Fibroblast of lung (primary cell): ENCODE data around the gene MPHOSPH6.

Experiments
- EZH2 ChIP-seq: IDR thresholded peaks from 2 replicates; pipeline ENCODE4 v1.5.1; 2012; ENCODE audit warnings: low read length, control low read depth, mild to moderate bottlenecking; ENCODE audit errors: missing control alignments
- TF ChIP-seq, protein P1 (sequence below), 2 donors: IDR thresholded peaks in 1 of 2; conservative IDR thresholded peaks in 1 of 2; 1 replicate in 1 of 2; 2 replicates in 1 of 2; pipeline ENCODE4 v1.5.1; 2011 to 2012; ENCODE audit warnings: low read length in 2 of 2, control low read depth in 1 of 2, inconsistent platforms in 1 of 2, low read depth in 1 of 2, mild to moderate bottlenecking in 1 of 2

DNA sequence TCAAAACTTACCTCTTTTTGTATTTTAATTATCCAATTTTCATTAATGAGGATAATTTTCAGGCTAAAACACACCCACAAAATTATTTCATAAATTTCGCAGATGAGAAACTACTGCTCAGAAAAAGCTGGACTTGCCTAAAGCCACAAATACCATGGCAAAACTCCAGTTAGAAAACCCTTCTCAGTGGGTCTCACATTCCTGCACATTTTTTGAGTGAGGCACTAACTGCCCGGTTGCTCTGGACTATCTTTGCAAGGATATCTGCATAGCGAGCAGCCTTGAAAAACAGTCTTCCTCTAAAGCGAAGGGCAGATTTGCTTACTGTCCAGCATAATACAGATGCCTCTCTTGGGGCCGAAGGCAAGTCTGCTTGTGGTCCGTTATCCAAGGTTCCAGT is 9.8 kb downstream of the MPHOSPH6 start:
- TF ChIP-seq, protein P1, sequence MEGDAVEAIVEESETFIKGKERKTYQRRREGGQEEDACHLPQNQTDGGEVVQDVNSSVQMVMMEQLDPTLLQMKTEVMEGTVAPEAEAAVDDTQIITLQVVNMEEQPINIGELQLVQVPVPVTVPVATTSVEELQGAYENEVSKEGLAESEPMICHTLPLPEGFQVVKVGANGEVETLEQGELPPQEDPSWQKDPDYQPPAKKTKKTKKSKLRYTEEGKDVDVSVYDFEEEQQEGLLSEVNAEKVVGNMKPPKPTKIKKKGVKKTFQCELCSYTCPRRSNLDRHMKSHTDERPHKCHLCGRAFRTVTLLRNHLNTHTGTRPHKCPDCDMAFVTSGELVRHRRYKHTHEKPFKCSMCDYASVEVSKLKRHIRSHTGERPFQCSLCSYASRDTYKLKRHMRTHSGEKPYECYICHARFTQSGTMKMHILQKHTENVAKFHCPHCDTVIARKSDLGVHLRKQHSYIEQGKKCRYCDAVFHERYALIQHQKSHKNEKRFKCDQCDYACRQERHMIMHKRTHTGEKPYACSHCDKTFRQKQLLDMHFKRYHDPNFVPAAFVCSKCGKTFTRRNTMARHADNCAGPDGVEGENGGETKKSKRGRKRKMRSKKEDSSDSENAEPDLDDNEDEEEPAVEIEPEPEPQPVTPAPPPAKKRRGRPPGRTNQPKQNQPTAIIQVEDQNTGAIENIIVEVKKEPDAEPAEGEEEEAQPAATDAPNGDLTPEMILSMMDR (conservative IDR thresholded peaks at IDR 0.05 in 1 of 2, IDR thresholded peaks at IDR 0.05 in 1 of 2; ENCODE audit: low read depth in 1 of 2, low read length in 2 of 2) = no peak
- TF ChIP-seq EZH2 = no peak
